Central memory CD8-positive, alpha-beta T cell (primary cell): ENCODE results near the gene TNS1.

Source experiments
- ATAC-seq: fragments of 150-1000 bp; cut with Tn5 transposase; replicated peaks from 2 replicates; pipeline ENCODE4 v1.10.0; 2022; ENCODE audit warnings: mild to moderate bottlenecking, moderate FRiP score, moderate number of reproducible peaks; ENCODE audit not compliant: poor library complexity, severe bottlenecking; ENCODE audit errors: extremely low read depth
- DNase-seq, 2 donors: peaks; one replicate each; pipeline ENCODE4 v3.0.0; 2021; ENCODE audit warnings: low spot score in 2 of 2
- H3K27ac Mint-ChIP-seq: one replicate; pipeline ENCODE4 v1.8.0; 2022; ENCODE audit warnings: low read depth, mild to moderate bottlenecking, moderate library complexity, mixed read lengths
- H3K27me3 Mint-ChIP-seq: one replicate; pipeline ENCODE4 v1.8.0; 2022; ENCODE audit warnings: mixed read lengths
- H3K36me3 Mint-ChIP-seq: one replicate; pipeline ENCODE4 v1.8.0; 2022; ENCODE audit warnings: mild to moderate bottlenecking, moderate library complexity, mixed read lengths; ENCODE audit not compliant: insufficient read depth
- H3K4me1 Mint-ChIP-seq: one replicate; pipeline ENCODE4 v1.8.0; 2022; ENCODE audit warnings: mixed read lengths
- H3K4me3 Mint-ChIP-seq: one replicate; pipeline ENCODE4 v1.8.0; 2022; ENCODE audit warnings: mild to moderate bottlenecking, moderate library complexity, mixed read lengths
- H3K9me3 Mint-ChIP-seq: one replicate; pipeline ENCODE4 v1.8.0; 2022; ENCODE audit warnings: mixed read lengths

TNS1 gene

GRCh38 chr2:217902379-217903141 is 100.2 kb downstream of the TNS1 start:
- no peaks in the 10 kb centered on the region for H3K4me1 Mint-ChIP-seq
- DNase-seq (no peak), ATAC-seq (no peak)
- H3K27ac Mint-ChIP-seq: no peak overlapping the region
- H3K27me3 Mint-ChIP-seq: peaks cover 75% of the 10 kb centered on the region
- H3K4me3 Mint-ChIP-seq: no peak overlapping the region
- H3K36me3 Mint-ChIP-seq: no peaks in the 10 kb centered on the region
- no peaks in the 10 kb centered on the region for H3K9me3 Mint-ChIP-seq

- DNase-seq (no peak), ATAC-seq (no peak)
- no peak overlapping the region for H3K27ac Mint-ChIP-seq
- H3K4me1 Mint-ChIP-seq: no peaks in the 10 kb centered on the region
- H3K9me3 Mint-ChIP-seq: no peaks in the 10 kb centered on the region
- H3K36me3 Mint-ChIP-seq: no peaks in the 10 kb centered on the region
- H3K4me3 Mint-ChIP-seq: no peak overlapping the region
- peaks cover 74% of the 10 kb centered on the region for H3K27me3 Mint-ChIP-seq
These were observed 100.9 kb downstream of the TNS1 start for GRCh38 chr2:217901835-217902378.

GRCh38 chr2:217901400-217901799 is 101.4 kb downstream of the TNS1 start:
- H3K4me1 Mint-ChIP-seq: no peaks in the 10 kb centered on the region
- H3K4me3 Mint-ChIP-seq: no peak overlapping the region
- no peaks in the 10 kb centered on the region for H3K9me3 Mint-ChIP-seq
- H3K27ac Mint-ChIP-seq: no peak overlapping the region
- H3K36me3 Mint-ChIP-seq: no peaks in the 10 kb centered on the region
- no peak for DNase-seq
- ATAC-seq: no peak
- peaks cover 69% of the 10 kb centered on the region for H3K27me3 Mint-ChIP-seq

GRCh38 chr2:217900780-217901360 is 101.9 kb downstream of the TNS1 start:
- no peaks in the 10 kb centered on the region for H3K4me1 Mint-ChIP-seq
- H3K4me3 Mint-ChIP-seq: no peak overlapping the region
- no peaks in the 10 kb centered on the region for H3K9me3 Mint-ChIP-seq
- ATAC-seq: no peak
- H3K36me3 Mint-ChIP-seq: no peaks in the 10 kb centered on the region
- H3K27me3 Mint-ChIP-seq: peaks cover 63% of the 10 kb centered on the region
- DNase-seq: no peak
- H3K27ac Mint-ChIP-seq: no peak overlapping the region

- peaks cover 57% of the 10 kb centered on the region for H3K27me3 Mint-ChIP-seq
- ATAC-seq (no peak), DNase-seq (no peak)
- no peaks in the 10 kb centered on the region for H3K36me3 Mint-ChIP-seq
- H3K4me3 Mint-ChIP-seq: no peak overlapping the region
- H3K4me1 Mint-ChIP-seq: no peaks in the 10 kb centered on the region
- no peak overlapping the region for H3K27ac Mint-ChIP-seq
- no peaks in the 10 kb centered on the region for H3K9me3 Mint-ChIP-seq
These were observed 102.6 kb downstream of the TNS1 start for GRCh38 chr2:217900010-217900779.

GRCh38 chr2:217899231-217900009 is 103.4 kb downstream of the TNS1 start:
- Mint-ChIP-seq H3K4me3 (no peak overlapping the region), H3K27me3 (peaks cover 58% of the 10 kb centered on the region), H3K27ac (no peak overlapping the region), H3K4me1 (no peaks in the 10 kb centered on the region), H3K9me3 (no peaks in the 10 kb centered on the region), H3K36me3 (no peaks in the 10 kb centered on the region)
- no peak for DNase-seq
- ATAC-seq: no peak

GRCh38 chr2:217897816-217898806 is 104.7 kb downstream of the TNS1 start:
- ATAC-seq (no peak), DNase-seq (no peak)
- peaks cover 50% of the 10 kb centered on the region for H3K27me3 Mint-ChIP-seq
- no peaks in the 10 kb centered on the region for H3K9me3 Mint-ChIP-seq
- H3K36me3 Mint-ChIP-seq: no peaks in the 10 kb centered on the region
- H3K4me3 Mint-ChIP-seq: no peak overlapping the region
- no peak overlapping the region for H3K27ac Mint-ChIP-seq
- no peaks in the 10 kb centered on the region for H3K4me1 Mint-ChIP-seq

GRCh38 chr2:217897091-217897715 is 105.6 kb downstream of the TNS1 start:
- H3K9me3 Mint-ChIP-seq: no peaks in the 10 kb centered on the region
- H3K27ac Mint-ChIP-seq: no peak overlapping the region
- H3K4me1 Mint-ChIP-seq: no peaks in the 10 kb centered on the region
- ATAC-seq (no peak), DNase-seq (no peak)
- H3K4me3 Mint-ChIP-seq: no peak overlapping the region
- H3K27me3 Mint-ChIP-seq: peaks cover 41% of the 10 kb centered on the region
- H3K36me3 Mint-ChIP-seq: no peaks in the 10 kb centered on the region

- no peaks in the 10 kb centered on the region for H3K9me3 Mint-ChIP-seq
- H3K4me1 Mint-ChIP-seq: no peaks in the 10 kb centered on the region
- ATAC-seq (no peak), DNase-seq (no peak)
- no peaks in the 10 kb centered on the region for H3K36me3 Mint-ChIP-seq
- H3K27ac Mint-ChIP-seq: no peak overlapping the region
- H3K27me3 Mint-ChIP-seq: peaks cover 29% of the 10 kb centered on the region
- H3K4me3 Mint-ChIP-seq: no peak overlapping the region
These were observed 107.6 kb downstream of the TNS1 start for GRCh38 chr2:217895070-217895635.

- DNase-seq (no peak), ATAC-seq (no peak)
- Mint-ChIP-seq H3K4me1 (no peaks in the 10 kb centered on the region), H3K36me3 (no peaks in the 10 kb centered on the region), H3K27ac (no peak overlapping the region), H3K9me3 (no peaks in the 10 kb centered on the region), H3K4me3 (no peak overlapping the region), H3K27me3 (peaks cover 20% of the 10 kb centered on the region)
These were observed 109.4 kb downstream of the TNS1 start for GRCh38 chr2:217893440-217893839.

- no peak for DNase-seq
- Mint-ChIP-seq H3K36me3 (no peaks in the 10 kb centered on the region), H3K27ac (no peak overlapping the region), H3K4me3 (no peak overlapping the region), H3K27me3 (peaks cover 18% of the 10 kb centered on the region), H3K9me3 (no peaks in the 10 kb centered on the region), H3K4me1 (no peaks in the 10 kb centered on the region)
- ATAC-seq: no peak
These were observed 110.2 kb downstream of the TNS1 start for GRCh38 chr2:217892560-217892959.
